Measurements from ENCODE around the gene TRIM2.

- TF ChIP-seq CTCF (IDR thresholded peaks at IDR 0.05; ENCODE audit: insufficient read depth, low read length), result no peak
- no peak for TF ChIP-seq POLR2AphosphoS5 (IDR thresholded peaks at IDR 0.05; ENCODE audit: low read depth)
- TF ChIP-seq SPI1 (IDR thresholded peaks at IDR 0.05; ENCODE audit: borderline replicate concordance, low read depth), result no peak
These were observed 29.6 kb downstream of the TRIM2 start for GRCh38 chr4:153233761-153234371.

Measured in HL-60 (cell line).